ENCODE measurements around the gene GPR62.

GPR62 gene

GRCh38 chr3:51934139-51934850 is 20.9 kb upstream of the GPR62 start:
- DNase-seq (ENCODE audit: low spot score in 2 of 2), result no peak
- in situ Hi-C loops (cut with MboI; ENCODE audit: low sequenced_read_pairs), result no loop called here
- no peaks in the 10 kb centered on the region for H3K9me3 ChIP-seq
- peaks cover 67% of the 10 kb centered on the region for H3K36me3 ChIP-seq (replicated peaks)
- H3K27me3 ChIP-seq (ENCODE audit: low read depth), result no peaks in the 10 kb centered on the region
- no peak overlapping the region for H3K4me3 ChIP-seq
- H3K4me1 ChIP-seq, result no peaks in the 10 kb centered on the region; the same call in 1 of the 2 replicates

- Histone ChIP-seq H3K4me1 (no peaks in the 10 kb centered on the region; the same call in none of the 2 replicates), H3K36me3 (replicated peaks) (peaks cover 67% of the 10 kb centered on the region), H3K27me3 (ENCODE audit: low read depth) (no peaks in the 10 kb centered on the region), H3K4me3 (no peak overlapping the region), H3K9me3 (no peaks in the 10 kb centered on the region)
- in situ Hi-C loops (cut with MboI; ENCODE audit: low sequenced_read_pairs), result no loop called here
- no peak for DNase-seq (ENCODE audit: low spot score in 2 of 2)
Observed at GRCh38 chr3:51934991-51935885, 19.9 kb upstream of the GPR62 start.

- no peaks in the 10 kb centered on the region; the same call in none of the 2 replicates for H3K4me1 ChIP-seq
- in situ Hi-C loops (cut with MboI; ENCODE audit: low sequenced_read_pairs), result no loop called here
- no peak for DNase-seq (ENCODE audit: low spot score in 2 of 2)
- H3K4me3 ChIP-seq, result no peak overlapping the region
- H3K9me3 ChIP-seq, result no peaks in the 10 kb centered on the region
- peaks cover 65% of the 10 kb centered on the region for H3K36me3 ChIP-seq (replicated peaks)
- H3K27me3 ChIP-seq (ENCODE audit: low read depth), result no peaks in the 10 kb centered on the region
Observed at GRCh38 chr3:51935886-51936755, 19.1 kb upstream of the GPR62 start.

- no peak for DNase-seq (ENCODE audit: low spot score in 2 of 2)
- no peak overlapping the region for H3K4me3 ChIP-seq
- peaks cover 64% of the 10 kb centered on the region for H3K36me3 ChIP-seq (replicated peaks)
- H3K9me3 ChIP-seq, result no peaks in the 10 kb centered on the region
- H3K4me1 ChIP-seq, result no peaks in the 10 kb centered on the region; the same call in none of the 2 replicates
- in situ Hi-C loops (cut with MboI; ENCODE audit: low sequenced_read_pairs), result no loop called here
- H3K27me3 ChIP-seq (ENCODE audit: low read depth), result no peaks in the 10 kb centered on the region
Observed at GRCh38 chr3:51937014-51937413, 18.2 kb upstream of the GPR62 start.

- DNase-seq (ENCODE audit: low spot score in 2 of 2), result no peak
- Histone ChIP-seq H3K4me3 (no peak overlapping the region), H3K9me3 (no peaks in the 10 kb centered on the region), H3K4me1 (peaks cover 7% of the 10 kb centered on the region), H3K27me3 (ENCODE audit: low read depth) (no peaks in the 10 kb centered on the region), H3K36me3 (replicated peaks) (peaks cover 58% of the 10 kb centered on the region)
- in situ Hi-C loops (cut with MboI; ENCODE audit: low sequenced_read_pairs), result no loop called here
Observed at GRCh38 chr3:51937611-51938450, 17.4 kb upstream of the GPR62 start.

GRCh38 chr3:51938780-51939425 is 16.3 kb upstream of the GPR62 start:
- Histone ChIP-seq H3K4me3 (no peak overlapping the region), H3K4me1 (peaks cover 10% of the 10 kb centered on the region), H3K27me3 (ENCODE audit: low read depth) (no peaks in the 10 kb centered on the region), H3K9me3 (no peaks in the 10 kb centered on the region), H3K36me3 (replicated peaks) (peaks cover 52% of the 10 kb centered on the region)
- in situ Hi-C loops (cut with MboI; ENCODE audit: low sequenced_read_pairs), result no loop called here
- no peak for DNase-seq (ENCODE audit: low spot score in 2 of 2)

GRCh38 chr3:51940648-51941462 is 14.3 kb upstream of the GPR62 start:
- Histone ChIP-seq H3K4me1 (peaks cover 10% of the 10 kb centered on the region), H3K36me3 (replicated peaks) (peaks cover 32% of the 10 kb centered on the region), H3K27me3 (ENCODE audit: low read depth) (no peaks in the 10 kb centered on the region), H3K4me3 (peak overlapping the region; percentile 86), H3K9me3 (no peaks in the 10 kb centered on the region)
- peak in 1 of 2 experiments; percentile 8 for DNase-seq (ENCODE audit: low spot score in 2 of 2)
- in situ Hi-C loops (cut with MboI; ENCODE audit: low sequenced_read_pairs), result no loop called here

- peaks cover 26% of the 10 kb centered on the region for H3K36me3 ChIP-seq (replicated peaks)
- H3K27me3 ChIP-seq (ENCODE audit: low read depth), result no peaks in the 10 kb centered on the region
- peaks cover 10% of the 10 kb centered on the region for H3K4me1 ChIP-seq
- in situ Hi-C loops (cut with MboI; ENCODE audit: low sequenced_read_pairs), result no loop called here
- DNase-seq (ENCODE audit: low spot score in 2 of 2), result no peak
- no peaks in the 10 kb centered on the region for H3K9me3 ChIP-seq
- peak overlapping the region; percentile 86 for H3K4me3 ChIP-seq
Observed at GRCh38 chr3:51941463-51941797, 13.8 kb upstream of the GPR62 start.

GRCh38 chr3:51941798-51942602 is 13.2 kb upstream of the GPR62 start, which contains the start of the genes PARP3 and RRP9:
Gene PARP3 (plus strand): TSS chr3:51942363. CDS start chr3:51943356, 993 bp downstream.
Gene RRP9 (minus strand): TSS chr3:51941904. CDS start chr3:51941867, 37 bp downstream.
- Histone ChIP-seq H3K4me3 (peak within 1 kb of the TSS; percentile 86), H3K4me1 (peaks cover 10% of the 10 kb centered on the region), H3K27me3 (ENCODE audit: low read depth) (no peaks in the 10 kb centered on the region), H3K36me3 (replicated peaks) (peaks cover 21% of the 10 kb centered on the region), H3K9me3 (no peaks in the 10 kb centered on the region)
- in situ Hi-C loops (cut with MboI; ENCODE audit: low sequenced_read_pairs), result no loop called here
- peak; percentile 100 for DNase-seq (ENCODE audit: low spot score in 2 of 2)

GRCh38 chr3:51942603-51943450 is 12.4 kb upstream of the GPR62 start:
- Histone ChIP-seq H3K4me3 (peak overlapping the region; percentile 33), H3K4me1 (peaks cover 10% of the 10 kb centered on the region), H3K27me3 (ENCODE audit: low read depth) (no peaks in the 10 kb centered on the region), H3K9me3 (no peaks in the 10 kb centered on the region), H3K36me3 (replicated peaks) (peaks cover 12% of the 10 kb centered on the region)
- DNase-seq (ENCODE audit: low spot score in 2 of 2), result peak in 1 of 2 experiments; percentile 50
- in situ Hi-C loops (cut with MboI; ENCODE audit: low sequenced_read_pairs), result no loop called here
